NCI-H774 (cell line): ENCODE data around the gene EPC1.

Experiments used
- DNase-seq: peaks from one replicate; lab custom pipeline; 2025; lab: John Stamatoyannopoulos, UW

EPC1 gene

GRCh38 chr10:32332299-32332750 is 14.6 kb downstream of the EPC1 start:
- no peak for DNase-seq

GRCh38 chr10:32331606-32332005 is 15.4 kb downstream of the EPC1 start:
- DNase-seq: no peak

- no peak for DNase-seq
Measured at GRCh38 chr10:32330214-32330613, 16.7 kb downstream of the EPC1 start.

- no peak for DNase-seq
Measured at GRCh38 chr10:32329061-32329460, 17.9 kb downstream of the EPC1 start.

GRCh38 chr10:32328499-32328898 is 18.5 kb downstream of the EPC1 start:
- DNase-seq: no peak

GRCh38 chr10:32327364-32327691 is 19.6 kb downstream of the EPC1 start:
- DNase-seq: no peak

GRCh38 chr10:32326680-32327363 is 20.1 kb downstream of the EPC1 start:
- no peak for DNase-seq

- no peak for DNase-seq
Measured at GRCh38 chr10:32326119-32326518, 20.8 kb downstream of the EPC1 start.

GRCh38 chr10:32323051-32323450 is 23.9 kb downstream of the EPC1 start:
- no peak for DNase-seq

GRCh38 chr10:32321016-32321631 is 25.8 kb downstream of the EPC1 start:
- DNase-seq: no peak

- no peak for DNase-seq
Measured at GRCh38 chr10:32318476-32318896, 28.5 kb downstream of the EPC1 start.

- no peak for DNase-seq
Measured at GRCh38 chr10:32317795-32318357, 29.1 kb downstream of the EPC1 start.

- DNase-seq: no peak
Measured at GRCh38 chr10:32315424-32315823, 31.5 kb downstream of the EPC1 start.

- DNase-seq: no peak
Measured at GRCh38 chr10:32314588-32314987, 32.4 kb downstream of the EPC1 start.

GRCh38 chr10:32308027-32308603 is 38.8 kb downstream of the EPC1 start:
- DNase-seq: no peak

GRCh38 chr10:32307609-32308008 is 39.3 kb downstream of the EPC1 start:
- no peak for DNase-seq

- DNase-seq: no peak
Measured at GRCh38 chr10:32299354-32299980, 47.5 kb downstream of the EPC1 start.

- DNase-seq: no peak
Measured at GRCh38 chr10:32298075-32298812, 48.7 kb downstream of the EPC1 start.

- no peak for DNase-seq
Measured at GRCh38 chr10:32295027-32295426, 51.9 kb downstream of the EPC1 start.

GRCh38 chr10:32293581-32293980 is 53.4 kb downstream of the EPC1 start:
- DNase-seq: no peak

GRCh38 chr10:32279795-32280194 is 67.2 kb downstream of the EPC1 start:
- DNase-seq: no peak

GRCh38 chr10:32273336-32273735 is 73.6 kb downstream of the EPC1 start:
- DNase-seq: no peak
